GM18511 (cell line): ENCODE measurements around the gene RBM23.
"Not testable (repeated sequence)": the region's sequence is repeated elsewhere in the genome, so short reads cannot be mapped to it uniquely, and the experiment has no call there.

Source experiments
- ATAC-seq: cut with Tn5 transposase; IDR thresholded peaks from one replicate; pipeline ENCODE4 v1.9.1; 2021; ENCODE audit warnings: mild to moderate bottlenecking, moderate library complexity; ENCODE audit not compliant: unreplicated experiment

The RBM23 gene

GRCh38 chr14:22870811-22871223 lies 48.1 kb downstream of the RBM23 start:
- peak; percentile 46 for ATAC-seq

DNA sequence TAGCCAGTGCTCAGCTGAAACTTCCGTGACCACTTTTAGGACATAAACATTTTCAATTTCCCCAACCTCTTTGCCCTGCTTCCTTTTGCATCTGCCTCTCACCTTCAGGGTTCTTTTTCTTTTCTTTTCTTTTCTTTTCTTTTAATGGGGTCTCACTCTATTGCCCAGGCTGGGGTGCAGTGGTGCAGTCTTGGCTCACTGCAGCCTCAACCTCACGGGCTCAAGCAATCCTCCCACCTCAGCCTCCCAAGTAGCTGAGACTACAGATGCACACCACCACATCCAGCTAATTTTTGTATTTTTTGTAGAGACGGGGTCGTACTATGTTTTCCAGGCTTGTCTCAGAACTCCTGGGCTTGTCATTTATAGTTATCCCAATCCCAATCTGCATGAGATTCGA lies 52.1 kb downstream of the RBM23 start:
- ATAC-seq: no peak

GRCh38 chr14:22865424-22866405 lies 53.2 kb downstream of the RBM23 start:
- no peak for ATAC-seq

GRCh38 chr14:22864979-22865378 lies 54.0 kb downstream of the RBM23 start:
- ATAC-seq: no peak

GRCh38 chr14:22861651-22862050 lies 57.3 kb downstream of the RBM23 start:
- no peak for ATAC-seq

GRCh38 chr14:22860377-22860776 lies 58.6 kb downstream of the RBM23 start:
- not testable (repeated sequence) for ATAC-seq

DNA sequence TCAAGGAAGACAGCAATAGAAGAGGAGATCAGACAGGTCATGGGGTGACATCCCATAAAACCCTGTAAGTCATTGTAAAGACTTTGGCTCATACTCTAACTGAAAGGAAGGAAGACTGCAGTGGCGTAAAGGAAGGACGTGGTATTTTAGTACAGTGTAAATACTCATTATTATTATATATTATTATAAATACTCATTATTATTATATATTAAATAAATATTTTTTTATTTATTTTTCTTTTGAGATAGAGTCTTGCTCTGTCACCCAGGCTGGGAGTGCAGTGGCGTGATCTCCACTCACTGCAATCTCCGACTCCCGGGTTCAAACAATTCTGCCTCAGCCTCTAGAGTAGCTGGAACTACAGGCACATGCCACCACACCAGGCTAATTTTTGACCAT lies 62.5 kb downstream of the RBM23 start:
- ATAC-seq: no peak

DNA sequence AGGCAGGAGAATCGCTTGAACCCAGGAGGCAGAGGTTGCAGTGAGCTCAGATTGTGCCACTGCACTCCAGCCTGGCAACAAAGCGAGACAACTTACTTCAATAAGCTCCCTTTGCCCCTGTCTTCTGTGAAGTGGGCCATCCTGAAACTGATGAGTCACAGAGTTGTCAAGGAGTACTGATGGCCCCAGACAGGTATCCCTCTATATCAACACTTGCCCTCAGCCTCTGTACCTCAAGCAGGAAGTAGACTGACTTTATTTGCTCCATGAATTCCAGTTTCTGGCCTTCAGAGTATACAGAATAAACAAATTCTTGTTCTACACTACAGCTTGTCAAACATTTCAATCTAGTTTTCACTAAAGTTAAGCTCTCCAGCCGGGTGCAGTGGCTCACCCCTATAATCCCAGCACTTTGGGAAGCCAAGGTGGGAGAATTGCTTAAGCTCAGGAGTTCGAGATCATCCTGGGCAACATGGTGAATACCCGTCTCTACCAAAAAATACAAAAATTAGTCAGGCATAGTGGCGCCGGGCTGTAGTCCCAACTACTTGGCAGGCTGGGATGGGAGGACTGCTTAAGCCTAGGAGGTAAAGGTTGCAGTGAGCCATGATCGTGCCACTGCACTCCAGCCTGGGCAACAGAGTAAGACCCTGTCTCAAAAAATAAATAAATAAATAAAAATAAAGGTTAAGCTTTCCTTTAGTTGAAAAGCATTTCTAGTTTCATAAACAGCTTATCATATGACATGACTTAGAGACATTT lies 63.8 kb downstream of the RBM23 start:
- no peak for ATAC-seq

- not testable (repeated sequence) for ATAC-seq
These were observed 64.7 kb downstream of the RBM23 start for GRCh38 chr14:22854296-22854695.

GRCh38 chr14:22852940-22853767 lies 65.8 kb downstream of the RBM23 start:
- ATAC-seq: peak; percentile 80

DNA sequence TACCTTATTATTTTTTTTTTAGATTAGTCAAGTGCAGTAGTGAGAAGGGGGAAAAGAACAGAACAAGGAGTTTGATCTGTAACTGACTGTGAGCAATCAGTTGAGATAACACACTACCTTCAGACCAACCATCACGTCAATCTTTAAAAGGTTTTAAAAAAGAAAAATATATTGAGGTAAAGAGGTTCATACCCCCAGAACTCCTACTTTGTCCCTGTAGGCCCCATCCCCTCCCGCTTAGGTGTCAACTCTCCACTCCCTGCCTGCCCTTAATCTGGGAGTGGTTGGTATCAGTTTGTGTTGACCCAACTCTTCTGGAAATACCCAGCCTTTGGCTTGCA lies 66.4 kb downstream of the RBM23 start:
- no peak for ATAC-seq

- not testable (repeated sequence) for ATAC-seq
These were observed 66.8 kb downstream of the RBM23 start for GRCh38 chr14:22852178-22852577.

GRCh38 chr14:22850944-22851764 lies 67.8 kb downstream of the RBM23 start:
- ATAC-seq: no peak

- ATAC-seq: no peak
These were observed 69.6 kb downstream of the RBM23 start for GRCh38 chr14:22849212-22849819.

DNA sequence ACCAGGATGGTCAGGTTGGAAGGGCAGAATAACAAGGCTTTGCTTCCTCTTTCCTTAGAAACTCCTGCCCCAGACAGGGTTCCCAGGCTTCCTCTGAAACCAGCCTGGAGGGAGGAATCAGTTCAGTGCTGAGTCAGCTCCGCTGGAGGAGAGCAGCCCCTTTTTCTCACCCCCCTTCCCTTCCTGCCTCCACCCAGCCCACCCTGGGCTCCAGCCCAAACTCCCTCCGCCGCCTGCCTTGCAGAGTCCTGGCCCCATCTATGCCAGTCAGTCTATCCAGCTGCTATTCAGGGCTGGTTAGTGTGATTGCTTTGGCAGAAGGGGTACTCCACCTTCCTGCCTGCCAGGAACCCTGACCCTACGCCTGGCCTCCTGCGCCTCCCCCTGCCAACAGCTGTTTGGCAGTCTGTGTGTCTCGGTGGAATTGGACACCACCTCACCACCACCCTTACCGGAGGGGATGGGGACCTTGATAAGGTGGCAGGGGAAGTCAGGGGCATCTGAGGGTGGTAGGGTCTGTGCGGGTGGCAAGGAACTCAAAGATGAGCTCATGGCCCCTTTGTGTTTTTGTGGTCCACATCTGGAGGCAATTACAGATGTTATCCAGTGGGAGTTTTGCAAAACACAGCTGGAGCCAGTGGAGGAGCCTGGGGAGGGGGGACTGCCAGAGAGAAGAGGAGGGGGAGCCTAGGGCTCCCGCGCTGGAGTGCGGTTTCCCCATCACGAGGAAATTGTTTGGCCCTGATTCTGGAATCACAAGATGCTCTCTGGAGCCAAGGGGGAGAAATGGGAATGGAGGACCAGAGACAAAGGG lies 70.4 kb downstream of the RBM23 start:
- no peak for ATAC-seq

GRCh38 chr14:22847661-22848341 lies 71.1 kb downstream of the RBM23 start:
- ATAC-seq: no peak

DNA sequence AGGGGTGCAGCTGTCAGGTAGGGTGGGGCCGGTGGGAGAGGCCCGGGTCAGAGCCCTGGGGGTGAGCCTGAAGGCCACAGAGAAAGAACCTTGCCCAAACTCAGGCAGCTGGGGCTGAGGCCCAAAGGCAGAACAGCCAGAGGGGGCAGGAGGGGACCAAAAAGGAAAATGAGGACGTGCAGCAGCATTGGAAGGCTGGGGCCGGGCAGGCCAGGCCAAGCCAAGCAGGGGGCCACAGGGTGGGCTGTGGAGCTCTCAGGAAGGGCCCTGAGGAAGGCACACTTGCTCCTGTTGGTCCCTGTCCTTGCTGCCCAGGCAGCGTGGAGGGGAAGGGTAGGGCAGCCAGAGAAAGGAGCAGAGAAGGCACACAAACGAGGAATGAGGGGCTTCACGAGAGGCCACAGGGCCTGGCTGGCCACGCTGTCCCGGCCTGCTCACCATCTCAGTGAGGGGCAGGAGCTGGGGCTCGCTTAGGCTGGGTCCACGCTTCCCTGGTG lies 72.1 kb downstream of the RBM23 start:
- ATAC-seq: no peak
